Neuronal stem cell (in vitro differentiated cells): Measurements from ENCODE around the gene FRMD1.

Source experiments
- DNase-seq: peaks from one replicate; pipeline ENCODE4 v3.0.0-alpha.2; 2013; ENCODE audit warnings: low spot score
- H2AFZ ChIP-seq: one replicate; pipeline ENCODE4 v1.6.1; 2013; ENCODE audit warnings: mild to moderate bottlenecking, low read length, inconsistent platforms
- H2AK5ac ChIP-seq: 2 replicates; pipeline ENCODE4 v1.6.1; 2013; ENCODE audit warnings: low read depth, mild to moderate bottlenecking, inconsistent platforms, low read length, moderate library complexity, mixed read lengths
- H2BK120ac ChIP-seq: 2 replicates; pipeline ENCODE4 v1.6.1; 2013; ENCODE audit warnings: low read depth, mild to moderate bottlenecking, inconsistent platforms, low read length, moderate library complexity, mixed read lengths
- H2BK12ac ChIP-seq: one replicate; pipeline ENCODE4 v1.6.1; 2013; ENCODE audit warnings: low read length, inconsistent platforms
- H2BK15ac ChIP-seq: 2 replicates; pipeline ENCODE4 v1.6.1; 2013; ENCODE audit warnings: mild to moderate bottlenecking, low read length, inconsistent platforms, mixed read lengths
- H2BK5ac ChIP-seq: one replicate; pipeline ENCODE4 v1.6.1; 2013; ENCODE audit warnings: inconsistent platforms, mild to moderate bottlenecking, low read length, moderate library complexity
- H3K14ac ChIP-seq: one replicate; pipeline ENCODE4 v1.6.1; 2013; ENCODE audit warnings: low read length, inconsistent platforms
- H3K18ac ChIP-seq: 2 replicates; pipeline ENCODE4 v1.6.1; 2013; ENCODE audit warnings: low read length, inconsistent platforms
- H3K23ac ChIP-seq: 2 replicates; pipeline ENCODE4 v1.6.1; 2013; ENCODE audit warnings: low read depth, mild to moderate bottlenecking, mixed read lengths, low read length, inconsistent platforms; ENCODE audit not compliant: poor library complexity
- H3K27ac ChIP-seq: replicated peaks from 3 replicates; pipeline ENCODE4 v1.5.1; 2013; ENCODE audit warnings: low read length, inconsistent platforms
- H3K27me3 ChIP-seq, 3 experiments: 2 replicates each; pipeline ENCODE4 v1.6.1; 2013; ENCODE audit warnings: low read length in 3 of 3, mild to moderate bottlenecking in 2 of 3, inconsistent platforms in 1 of 3, low read depth in 1 of 3, mixed read lengths in 1 of 3, moderate library complexity in 1 of 3; ENCODE audit not compliant: control insufficient read depth in 3 of 3, insufficient read depth in 3 of 3
- H3K36me3 ChIP-seq, 2 donors: replicated peaks in 1 of 2; 2 replicates each; pipeline ENCODE4 v1.6.1; 2013; ENCODE audit warnings: low read length in 2 of 2; ENCODE audit not compliant: control insufficient read depth in 2 of 2, insufficient read depth in 2 of 2
- H3K4ac ChIP-seq: 2 replicates; pipeline ENCODE4 v1.6.1; 2013; ENCODE audit warnings: inconsistent platforms, mild to moderate bottlenecking, low read length, moderate library complexity
- H3K4me1 ChIP-seq, 2 donors: 1 replicate in 1 of 2; 2 replicates in 1 of 2; pipeline ENCODE4 v1.6.1; 2013; ENCODE audit warnings: low read length in 2 of 2, low read depth in 1 of 2; ENCODE audit not compliant: control insufficient read depth in 2 of 2, insufficient read depth in 1 of 2
- H3K4me2 ChIP-seq: one replicate; pipeline ENCODE4 v1.6.1; 2013; ENCODE audit warnings: mild to moderate bottlenecking, low read length, inconsistent platforms; ENCODE audit not compliant: insufficient read depth, poor library complexity, severe bottlenecking
- H3K4me3 ChIP-seq, 2 donors: 2 replicates each; pipeline ENCODE4 v1.5.1; 2013; ENCODE audit warnings: low read length in 2 of 2, mild to moderate bottlenecking in 2 of 2, inconsistent platforms in 1 of 2, moderate library complexity in 1 of 2
- H3K79me1 ChIP-seq: one replicate; pipeline ENCODE4 v1.6.1; 2013; ENCODE audit warnings: low read depth, mild to moderate bottlenecking, inconsistent platforms, low read length, moderate library complexity
- H3K9ac ChIP-seq: one replicate; pipeline ENCODE4 v1.6.1; 2013; ENCODE audit warnings: mild to moderate bottlenecking, low read depth, low read length, inconsistent platforms; ENCODE audit not compliant: poor library complexity
- H3K9me3 ChIP-seq, 2 donors: replicated peaks in 1 of 2; 2 replicates each; pipeline versions ENCODE3 to v1.6.1; 2013; ENCODE audit warnings: low read length in 2 of 2, mild to moderate bottlenecking in 2 of 2, inconsistent platforms in 1 of 2, low read depth in 1 of 2, mixed read lengths in 1 of 2, moderate library complexity in 1 of 2; ENCODE audit not compliant: control insufficient read depth in 2 of 2, insufficient read depth in 1 of 2
- H4K8ac ChIP-seq: one replicate; pipeline ENCODE4 v1.6.1; 2013; ENCODE audit warnings: low read depth, mild to moderate bottlenecking, inconsistent platforms, low read length, moderate library complexity
- H4K91ac ChIP-seq: one replicate; pipeline ENCODE4 v1.6.1; 2013; ENCODE audit warnings: low read length, low read depth, mild to moderate bottlenecking, inconsistent platforms; ENCODE audit not compliant: poor library complexity
- WGBS, 2 donors: extraction: QIAGEN DNeasy Blood & Tissue Kit; methylation state at CpG; one replicate each; pipeline ENCODE4 v1.1.7; 2013; ENCODE audit warnings: missing lambda C conversion rate in 2 of 2, mixed read lengths in 1 of 2; ENCODE audit not compliant: insufficient read length in 2 of 2, insufficient replicate concordance in 1 of 2; ENCODE audit errors: extremely low coverage in 2 of 2; 5-methylcytosine and 5-hydroxymethylcytosine counted together

The FRMD1 gene

DNA sequence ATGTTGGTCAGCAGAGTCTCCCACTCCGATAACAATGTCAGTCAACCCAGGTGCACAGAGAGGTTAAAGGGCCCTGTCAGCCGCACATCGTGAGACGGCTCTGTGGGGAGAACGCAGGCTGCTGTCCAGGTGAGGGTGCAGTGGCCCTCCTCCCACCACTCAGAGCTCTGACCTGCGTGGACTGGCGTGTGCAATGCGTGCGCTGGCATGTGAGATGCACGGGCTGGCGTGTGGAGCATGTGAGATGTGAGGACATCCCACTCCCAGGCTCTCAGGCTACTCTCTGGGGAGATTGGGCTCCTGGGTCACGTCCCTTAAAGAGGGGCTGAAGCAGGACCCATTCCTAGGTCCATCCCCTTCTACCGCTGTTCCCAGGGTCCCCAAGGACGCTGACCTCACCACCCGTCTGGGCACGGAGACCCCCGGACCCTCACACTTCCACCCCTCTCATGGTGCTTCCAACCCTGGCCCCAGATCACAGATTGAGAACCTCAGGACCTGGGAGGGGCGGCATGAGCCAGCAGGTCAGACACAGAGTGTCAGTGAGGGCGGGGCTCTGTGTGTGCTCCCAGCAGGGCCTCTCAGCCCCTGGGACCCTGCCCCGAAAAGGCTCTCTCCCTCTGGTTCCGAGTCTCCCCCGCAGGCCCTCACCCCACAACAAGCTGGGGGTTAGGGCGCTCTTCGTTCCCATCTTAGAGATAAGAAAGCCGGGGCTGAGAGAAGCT, 8.6 kb upstream of the FRMD1 start:
- H2BK15ac ChIP-seq = peak overlapping the region; percentile 87
- H2AFZ ChIP-seq = peak overlapping the region; percentile 80
- H2BK12ac ChIP-seq = peak overlapping the region; percentile 91
- peak overlapping the region; percentile 39 for H3K4ac ChIP-seq
- peak overlapping the region; percentile 86 for H4K91ac ChIP-seq
- no peak overlapping the region for H3K4me3 ChIP-seq
- H3K14ac ChIP-seq = peak overlapping the region; percentile 42
- peaks cover 22 to 29% of the 10 kb centered on the region in 2 donors for H3K4me1 ChIP-seq
- H3K9me3 ChIP-seq = peaks cover 6 to 7% of the 10 kb centered on the region in 2 donors
- H3K23ac ChIP-seq = peak overlapping the region; percentile 8
- H2AK5ac ChIP-seq = peak overlapping the region; percentile 71
- WGBS, 2 donors = no CpG with 5 or more reads among the region's 25 CpGs
- DNase-seq = no peak
- H3K4me2 ChIP-seq = no peak overlapping the region
- peaks cover 0 to 3% (median 0%) of the 10 kb centered on the region in 3 experiments for H3K27me3 ChIP-seq
- H3K27ac ChIP-seq = peak overlapping the region; percentile 28
- no peak overlapping the region for H4K8ac ChIP-seq
- H2BK5ac ChIP-seq = peak overlapping the region; percentile 8
- peak overlapping the region; percentile 56 for H3K9ac ChIP-seq
- H3K18ac ChIP-seq = peak overlapping the region; percentile 77
- H2BK120ac ChIP-seq = peak overlapping the region; percentile 48
- no peaks in the 10 kb centered on the region for H3K79me1 ChIP-seq
- no peaks in the 10 kb centered on the region for H3K36me3 ChIP-seq

DNA sequence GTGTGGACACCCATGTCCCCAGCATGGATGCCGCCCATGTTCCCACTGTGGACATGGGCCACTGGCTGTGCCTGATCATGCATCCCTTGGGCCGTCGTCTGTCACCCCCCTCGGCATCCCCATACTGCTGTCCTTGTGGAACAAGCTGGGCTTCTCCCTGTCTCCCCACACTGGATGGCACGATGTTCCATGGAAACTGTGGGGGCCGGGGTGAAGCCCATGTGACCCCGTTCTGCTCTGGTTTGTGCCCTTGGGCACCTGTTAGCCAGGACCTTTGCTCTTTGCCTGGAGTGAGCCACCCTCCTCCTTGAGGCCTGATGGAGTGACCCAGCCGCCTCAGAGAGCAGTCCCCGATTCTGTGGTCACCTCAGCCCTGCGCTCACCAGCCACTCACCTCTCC, 7.6 kb upstream of the FRMD1 start:
- peak overlapping the region; percentile 24 for H3K4ac ChIP-seq
- H4K91ac ChIP-seq = peak overlapping the region; percentile 59
- H2BK5ac ChIP-seq = peak overlapping the region; percentile 8
- peak overlapping the region; percentile 67 for H2BK12ac ChIP-seq
- no peak overlapping the region for H2AFZ ChIP-seq
- peaks cover 22 to 29% of the 10 kb centered on the region in 2 donors for H3K4me1 ChIP-seq
- DNase-seq = no peak
- H3K4me2 ChIP-seq = no peak overlapping the region
- H2BK120ac ChIP-seq = peak overlapping the region; percentile 28
- no peak overlapping the region for H3K14ac ChIP-seq
- H3K23ac ChIP-seq = peak overlapping the region; percentile 52
- peak overlapping the region; percentile 83 for H2BK15ac ChIP-seq
- peak overlapping the region; percentile 71 for H2AK5ac ChIP-seq
- no peaks in the 10 kb centered on the region for H3K36me3 ChIP-seq
- no peaks in the 10 kb centered on the region for H3K9me3 ChIP-seq
- WGBS, 2 donors = no CpG with 5 or more reads among the region's 10 CpGs
- no peak overlapping the region for H3K9ac ChIP-seq
- H3K4me3 ChIP-seq = no peak overlapping the region
- H3K18ac ChIP-seq = peak overlapping the region; percentile 74
- no peaks in the 10 kb centered on the region for H3K79me1 ChIP-seq
- peaks cover 0 to 3% (median 0%) of the 10 kb centered on the region in 3 experiments for H3K27me3 ChIP-seq
- H3K27ac ChIP-seq = no peak overlapping the region
- H4K8ac ChIP-seq = no peak overlapping the region

DNA sequence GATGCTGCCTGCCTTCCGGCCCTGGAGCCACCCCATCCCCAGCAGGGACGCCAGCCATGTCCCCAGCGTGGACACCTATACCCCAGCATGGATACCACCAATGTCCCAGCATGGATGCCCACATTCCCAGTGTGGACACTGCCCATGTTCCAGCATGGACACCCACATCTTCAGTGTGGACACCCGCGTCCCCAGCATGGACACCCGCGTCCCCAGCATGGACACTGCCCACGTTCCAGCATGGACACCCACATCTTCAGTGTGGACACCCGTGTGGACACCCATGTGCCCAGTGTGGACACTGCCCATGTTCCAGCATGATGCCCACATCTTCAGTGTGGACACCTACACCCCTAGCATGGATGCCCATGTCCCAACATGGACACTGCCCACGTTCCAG, 7.1 kb upstream of the FRMD1 start:
- no CpG with 5 or more reads among the region's 10 CpGs for WGBS, 2 donors
- H3K23ac ChIP-seq = peak overlapping the region; percentile 18
- no peak overlapping the region for H3K27ac ChIP-seq
- H2AK5ac ChIP-seq = peak overlapping the region; percentile 71
- peak overlapping the region; percentile 67 for H2BK12ac ChIP-seq
- no peak overlapping the region for H3K14ac ChIP-seq
- H4K91ac ChIP-seq = peak overlapping the region; percentile 59
- no peak overlapping the region for H2BK120ac ChIP-seq
- no peaks in the 10 kb centered on the region for H3K79me1 ChIP-seq
- H3K4me3 ChIP-seq = no peak overlapping the region
- H3K36me3 ChIP-seq = no peaks in the 10 kb centered on the region
- no peak overlapping the region for H4K8ac ChIP-seq
- peaks cover 22 to 29% of the 10 kb centered on the region in 2 donors for H3K4me1 ChIP-seq
- no peak overlapping the region for H3K4me2 ChIP-seq
- H3K9ac ChIP-seq = no peak overlapping the region
- peak overlapping the region; percentile 83 for H2BK15ac ChIP-seq
- peak overlapping the region; percentile 82 for H3K18ac ChIP-seq
- peaks cover 0 to 3% (median 0%) of the 10 kb centered on the region in 3 experiments for H3K27me3 ChIP-seq
- H3K9me3 ChIP-seq = no peaks in the 10 kb centered on the region
- no peak overlapping the region for H2BK5ac ChIP-seq
- H2AFZ ChIP-seq = no peak overlapping the region
- peak overlapping the region; percentile 24 for H3K4ac ChIP-seq
- no peak for DNase-seq

DNA sequence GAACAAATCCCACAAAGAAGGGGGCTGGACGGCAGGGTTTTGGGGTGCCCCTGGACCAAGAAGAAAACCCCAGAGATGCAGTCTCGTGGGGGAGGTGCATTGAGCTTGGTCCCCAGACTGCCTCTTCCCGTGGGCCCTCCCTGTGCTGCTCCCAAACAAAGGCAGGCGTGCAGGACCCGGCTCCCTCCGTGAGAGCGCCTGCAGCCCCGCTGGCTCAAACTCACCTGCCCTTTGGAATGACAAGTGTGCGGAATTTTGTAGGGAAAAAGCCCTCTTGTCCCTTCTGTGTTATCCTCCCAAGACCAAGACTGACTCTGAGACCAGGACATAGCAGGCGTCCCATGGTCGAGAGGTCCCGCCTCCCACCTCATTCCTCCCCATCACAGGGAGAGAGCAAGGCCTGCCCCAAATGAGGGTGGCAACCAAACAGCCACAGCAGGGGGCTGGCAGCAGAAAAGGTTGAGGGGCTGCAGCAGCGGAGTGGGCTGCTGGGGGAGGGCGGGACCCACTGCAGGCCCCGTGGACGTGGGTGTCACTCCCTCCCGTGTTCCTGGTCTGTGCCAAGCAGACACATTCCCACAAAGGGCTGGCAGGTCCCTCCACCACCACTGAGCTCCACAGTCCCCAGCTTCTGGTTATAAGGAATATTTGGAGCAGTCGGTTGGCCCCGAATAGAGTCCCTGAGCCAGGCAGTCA, 5.6 kb upstream of the FRMD1 start:
- peak overlapping the region; percentile 56 for H2BK120ac ChIP-seq
- H2BK5ac ChIP-seq = peak overlapping the region; percentile 76
- H3K4me2 ChIP-seq = no peak overlapping the region
- H4K91ac ChIP-seq = no peak overlapping the region
- H3K4me1 ChIP-seq = peaks cover 22 to 26% of the 10 kb centered on the region in 2 donors
- peak overlapping the region; percentile 83 for H2BK15ac ChIP-seq
- H3K23ac ChIP-seq = peak overlapping the region; percentile 8
- H3K27me3 ChIP-seq = peaks cover 0 to 3% (median 0%) of the 10 kb centered on the region in 3 experiments
- no peak overlapping the region for H4K8ac ChIP-seq
- no peak overlapping the region for H3K4me3 ChIP-seq
- H3K14ac ChIP-seq = no peak overlapping the region
- peak overlapping the region; percentile 9 for H3K9ac ChIP-seq
- H3K4ac ChIP-seq = no peak overlapping the region
- no peak for DNase-seq
- H2BK12ac ChIP-seq = no peak overlapping the region
- no peaks in the 10 kb centered on the region for H3K79me1 ChIP-seq
- H3K9me3 ChIP-seq = no peaks in the 10 kb centered on the region
- no CpG with 5 or more reads among the region's 19 CpGs for WGBS, 2 donors
- no peak overlapping the region for H3K27ac ChIP-seq
- no peaks in the 10 kb centered on the region for H3K36me3 ChIP-seq
- peak overlapping the region; percentile 81 for H3K18ac ChIP-seq
- no peak overlapping the region for H2AFZ ChIP-seq
- peak overlapping the region; percentile 71 for H2AK5ac ChIP-seq
